ENCODE data around the gene PKNOX2.

Gene PKNOX2

DNA sequence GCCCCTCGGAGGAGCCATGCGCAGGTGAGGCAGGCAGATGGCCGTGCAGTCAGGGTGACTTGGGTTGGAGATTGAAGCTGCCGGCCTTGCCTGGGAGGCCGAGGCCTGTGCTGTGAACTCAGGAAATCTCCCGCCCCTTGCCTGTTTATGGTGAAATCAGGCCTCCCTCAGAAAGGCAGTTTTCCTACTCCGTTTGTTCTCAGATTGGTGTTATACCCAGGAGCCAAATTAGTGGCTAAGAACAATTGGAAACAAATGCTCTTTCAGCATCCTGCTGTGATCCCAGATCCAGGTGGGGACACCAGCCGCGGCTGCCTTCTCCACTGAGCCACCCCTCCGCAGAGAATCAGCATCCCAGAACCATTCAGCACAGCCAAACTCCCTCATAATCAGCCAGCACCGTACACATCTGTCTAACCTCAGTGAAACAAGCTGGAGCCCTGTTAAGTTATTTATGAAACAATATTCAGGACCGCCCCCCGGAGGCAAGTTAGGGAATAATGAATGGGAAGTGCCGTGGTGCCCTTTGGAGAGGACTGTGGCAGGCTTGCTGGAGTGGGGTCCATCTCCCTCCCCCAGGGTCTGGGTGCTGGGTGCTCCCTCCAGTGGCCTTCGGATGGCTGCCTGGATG is 60.0 kb downstream of the PKNOX2 start:
- Histone ChIP-seq H3K36me3 (ENCODE audit: control insufficient read depth, insufficient read depth, low read length) (no peaks in the 10 kb centered on the region), H3K4me3 (ENCODE audit: low read depth, low read length) (no peak overlapping the region), H3K27ac (ENCODE audit: low read depth, low read length) (no peak overlapping the region), H3K27me3 (ENCODE audit: control insufficient read depth, insufficient read depth, low read length) (no peaks in the 10 kb centered on the region; the same call in 1 of the 2 replicates), H3K4me1 (ENCODE audit: control insufficient read depth, insufficient read depth, low read length) (peaks cover 36% of the 10 kb centered on the region), H3K9me3 (ENCODE audit: control insufficient read depth, insufficient read depth, low read length) (no peaks in the 10 kb centered on the region), H3K9ac (ENCODE audit: low read depth, low read length) (no peak overlapping the region)

- H3K36me3 ChIP-seq (ENCODE audit: control insufficient read depth, insufficient read depth, low read length): no peaks in the 10 kb centered on the region
- H3K4me1 ChIP-seq (ENCODE audit: control insufficient read depth, insufficient read depth, low read length): peaks cover 37% of the 10 kb centered on the region
- no peak overlapping the region for H3K27ac ChIP-seq (ENCODE audit: low read depth, low read length)
- no peak overlapping the region for H3K9ac ChIP-seq (ENCODE audit: low read depth, low read length)
- H3K9me3 ChIP-seq (ENCODE audit: control insufficient read depth, insufficient read depth, low read length): no peaks in the 10 kb centered on the region
- no peaks in the 10 kb centered on the region; the same call in 1 of the 2 replicates for H3K27me3 ChIP-seq (ENCODE audit: control insufficient read depth, insufficient read depth, low read length)
- H3K4me3 ChIP-seq (ENCODE audit: low read depth, low read length): no peak overlapping the region
Measured at GRCh38 chr11:125225401-125225800, 60.9 kb downstream of the PKNOX2 start.

DNA sequence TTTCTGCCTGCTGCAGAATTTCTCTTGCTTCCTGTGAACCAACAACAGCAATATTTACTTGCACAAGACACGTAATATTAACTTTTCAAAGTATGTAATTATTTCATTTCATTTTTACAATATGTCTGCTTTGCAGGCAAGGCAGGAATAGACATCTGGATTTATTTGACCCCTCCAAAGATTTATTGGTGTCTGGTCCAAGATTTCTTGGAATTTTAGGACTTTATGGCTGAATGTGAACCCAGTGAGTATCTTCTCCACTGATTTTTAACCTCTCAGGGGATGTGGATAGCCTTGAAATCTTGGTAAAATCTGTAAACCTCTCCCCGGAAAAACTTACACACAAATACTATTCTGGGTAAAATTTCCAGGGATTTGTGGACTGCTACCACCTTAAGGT is 61.5 kb downstream of the PKNOX2 start:
- peaks cover 37% of the 10 kb centered on the region for H3K4me1 ChIP-seq (ENCODE audit: control insufficient read depth, insufficient read depth, low read length)

DNA sequence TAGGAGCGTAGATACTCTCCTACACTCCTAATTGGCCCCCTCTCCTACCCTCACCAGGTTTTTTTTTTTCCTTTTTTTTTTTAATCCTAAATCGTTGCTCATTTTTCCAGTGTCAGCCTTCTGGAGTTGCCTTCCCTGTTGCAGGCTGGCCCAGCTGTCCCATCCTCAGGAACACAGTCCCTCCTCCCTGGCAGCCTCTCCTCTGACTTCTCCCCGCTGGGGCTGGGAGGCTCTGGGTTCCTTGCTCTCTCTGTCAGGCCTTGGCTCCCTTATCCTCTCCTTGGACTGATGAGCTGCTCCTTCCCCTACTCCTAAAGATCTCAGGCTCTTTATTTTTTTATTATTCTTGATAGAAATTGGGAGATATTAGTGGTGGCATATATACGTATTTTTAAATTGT is 62.2 kb downstream of the PKNOX2 start:
- H3K9ac ChIP-seq (ENCODE audit: low read depth, low read length): no peak overlapping the region
- H3K27ac ChIP-seq (ENCODE audit: low read depth, low read length): no peak overlapping the region
- no peak overlapping the region for H3K4me3 ChIP-seq (ENCODE audit: low read depth, low read length)
- H3K36me3 ChIP-seq (ENCODE audit: control insufficient read depth, insufficient read depth, low read length): no peaks in the 10 kb centered on the region
- no peaks in the 10 kb centered on the region; the same call in 1 of the 2 replicates for H3K27me3 ChIP-seq (ENCODE audit: control insufficient read depth, insufficient read depth, low read length)
- peaks cover 37% of the 10 kb centered on the region for H3K4me1 ChIP-seq (ENCODE audit: control insufficient read depth, insufficient read depth, low read length)
- H3K9me3 ChIP-seq (ENCODE audit: control insufficient read depth, insufficient read depth, low read length): no peaks in the 10 kb centered on the region

More for the DNA sequence above, 61.5 kb downstream of the PKNOX2 start:
- no peaks in the 10 kb centered on the region for H3K9me3 ChIP-seq (ENCODE audit: control insufficient read depth, insufficient read depth, low read length)
- H3K27ac ChIP-seq (ENCODE audit: low read depth, low read length): no peak overlapping the region
- no peak overlapping the region for H3K9ac ChIP-seq (ENCODE audit: low read depth, low read length)
- no peaks in the 10 kb centered on the region; the same call in 1 of the 2 replicates for H3K27me3 ChIP-seq (ENCODE audit: control insufficient read depth, insufficient read depth, low read length)
- no peaks in the 10 kb centered on the region for H3K36me3 ChIP-seq (ENCODE audit: control insufficient read depth, insufficient read depth, low read length)
- no peak overlapping the region for H3K4me3 ChIP-seq (ENCODE audit: low read depth, low read length)

DNA sequence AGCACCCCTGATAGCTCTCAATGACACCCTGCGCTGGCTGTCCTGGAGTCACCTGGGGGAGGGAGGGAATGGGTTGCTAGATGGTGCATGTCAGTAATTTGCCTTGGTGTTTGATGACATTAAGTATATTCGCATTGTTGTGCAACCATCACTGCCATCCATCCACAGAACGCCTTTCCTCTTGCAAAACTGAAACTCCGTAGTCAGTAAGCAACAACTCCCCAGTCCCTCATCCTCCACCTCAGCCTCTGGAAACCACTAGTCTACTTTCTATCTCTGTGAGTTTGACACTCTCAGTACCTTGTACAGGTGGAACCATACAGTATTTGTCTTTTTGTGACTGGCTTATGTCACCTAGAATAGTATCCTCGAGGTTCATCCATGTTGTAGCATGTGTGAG is 62.6 kb downstream of the PKNOX2 start:
- H3K27me3 ChIP-seq (ENCODE audit: control insufficient read depth, insufficient read depth, low read length): no peaks in the 10 kb centered on the region; the same call in 1 of the 2 replicates
- H3K27ac ChIP-seq (ENCODE audit: low read depth, low read length): no peak overlapping the region
- H3K4me3 ChIP-seq (ENCODE audit: low read depth, low read length): no peak overlapping the region
- H3K4me1 ChIP-seq (ENCODE audit: control insufficient read depth, insufficient read depth, low read length): peaks cover 37% of the 10 kb centered on the region
- no peak overlapping the region for H3K9ac ChIP-seq (ENCODE audit: low read depth, low read length)
- H3K9me3 ChIP-seq (ENCODE audit: control insufficient read depth, insufficient read depth, low read length): no peaks in the 10 kb centered on the region
- no peaks in the 10 kb centered on the region for H3K36me3 ChIP-seq (ENCODE audit: control insufficient read depth, insufficient read depth, low read length)

DNA sequence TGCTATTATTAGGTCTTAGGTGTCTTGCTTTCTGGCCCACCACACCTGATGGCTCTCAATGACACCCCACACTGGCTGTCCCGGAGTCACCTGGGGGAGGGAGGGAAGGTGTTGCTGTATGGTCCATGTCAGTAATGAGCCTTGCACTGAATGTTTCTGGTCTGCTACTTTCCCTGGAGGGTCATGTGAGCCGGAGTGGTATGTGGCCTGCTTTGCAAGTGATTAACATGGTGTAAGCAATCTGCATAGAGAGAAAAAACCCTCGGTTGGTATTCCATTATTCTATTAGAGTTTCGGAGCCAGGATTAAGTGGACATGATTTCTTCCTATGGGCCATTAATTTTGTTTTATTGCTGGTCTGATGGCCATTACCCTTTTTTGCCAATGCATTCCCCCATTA is 63.9 kb downstream of the PKNOX2 start:
- Histone ChIP-seq H3K9ac (ENCODE audit: low read depth, low read length) (no peak overlapping the region), H3K27me3 (ENCODE audit: control insufficient read depth, insufficient read depth, low read length) (no peaks in the 10 kb centered on the region; the same call in 1 of the 2 replicates), H3K4me3 (ENCODE audit: low read depth, low read length) (peak overlapping the region; percentile 27; the same call in 1 of the 2 replicates), H3K36me3 (ENCODE audit: control insufficient read depth, insufficient read depth, low read length) (no peaks in the 10 kb centered on the region), H3K4me1 (ENCODE audit: control insufficient read depth, insufficient read depth, low read length) (peaks cover 37% of the 10 kb centered on the region), H3K9me3 (ENCODE audit: control insufficient read depth, insufficient read depth, low read length) (no peaks in the 10 kb centered on the region), H3K27ac (ENCODE audit: low read depth, low read length) (no peak overlapping the region)

GRCh38 chr11:125228993-125229392 is 64.4 kb downstream of the PKNOX2 start:
- Histone ChIP-seq H3K4me1 (ENCODE audit: control insufficient read depth, insufficient read depth, low read length) (peaks cover 33% of the 10 kb centered on the region), H3K9me3 (ENCODE audit: control insufficient read depth, insufficient read depth, low read length) (no peaks in the 10 kb centered on the region), H3K27me3 (ENCODE audit: control insufficient read depth, insufficient read depth, low read length) (no peaks in the 10 kb centered on the region; the same call in 1 of the 2 replicates), H3K9ac (ENCODE audit: low read depth, low read length) (no peak overlapping the region), H3K27ac (ENCODE audit: low read depth, low read length) (no peak overlapping the region), H3K36me3 (ENCODE audit: control insufficient read depth, insufficient read depth, low read length) (no peaks in the 10 kb centered on the region), H3K4me3 (ENCODE audit: low read depth, low read length) (no peak overlapping the region)

DNA sequence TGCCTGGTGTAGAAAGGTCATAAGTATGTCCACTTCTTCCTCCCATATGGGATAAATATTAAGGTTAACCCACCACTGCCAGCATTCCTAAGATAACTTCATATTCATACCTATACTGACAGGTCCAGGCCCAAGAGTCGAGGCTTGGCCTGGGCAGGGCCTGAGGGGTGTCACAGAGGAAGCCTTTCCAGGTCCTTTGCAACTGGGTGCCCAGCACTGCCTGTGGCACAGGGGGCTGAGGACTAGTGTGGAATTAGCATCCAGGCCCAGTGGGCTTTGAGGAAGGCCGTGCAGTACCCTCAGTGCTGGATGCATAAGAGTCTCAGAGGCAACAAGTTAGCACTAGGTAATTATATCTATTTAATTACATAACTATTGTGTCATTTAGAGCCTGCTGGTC is 65.4 kb downstream of the PKNOX2 start:
- no peaks in the 10 kb centered on the region for H3K27me3 ChIP-seq (ENCODE audit: control insufficient read depth, insufficient read depth, low read length)
- H3K9me3 ChIP-seq (ENCODE audit: control insufficient read depth, insufficient read depth, low read length): no peaks in the 10 kb centered on the region
- H3K27ac ChIP-seq (ENCODE audit: low read depth, low read length): no peak overlapping the region
- H3K4me1 ChIP-seq (ENCODE audit: control insufficient read depth, insufficient read depth, low read length): peaks cover 27% of the 10 kb centered on the region
- no peak overlapping the region for H3K9ac ChIP-seq (ENCODE audit: low read depth, low read length)
- no peak overlapping the region for H3K4me3 ChIP-seq (ENCODE audit: low read depth, low read length)
- no peaks in the 10 kb centered on the region for H3K36me3 ChIP-seq (ENCODE audit: control insufficient read depth, insufficient read depth, low read length)

GRCh38 chr11:125233116-125233515 is 68.6 kb downstream of the PKNOX2 start:
- Histone ChIP-seq H3K4me1 (ENCODE audit: control insufficient read depth, insufficient read depth, low read length) (peaks cover 15% of the 10 kb centered on the region), H3K27ac (ENCODE audit: low read depth, low read length) (no peak overlapping the region), H3K27me3 (ENCODE audit: control insufficient read depth, insufficient read depth, low read length) (no peaks in the 10 kb centered on the region), H3K9me3 (ENCODE audit: control insufficient read depth, insufficient read depth, low read length) (no peaks in the 10 kb centered on the region), H3K4me3 (ENCODE audit: low read depth, low read length) (no peak overlapping the region), H3K36me3 (ENCODE audit: control insufficient read depth, insufficient read depth, low read length) (no peaks in the 10 kb centered on the region), H3K9ac (ENCODE audit: low read depth, low read length) (no peak overlapping the region)

GRCh38 chr11:125233736-125234275 is 69.3 kb downstream of the PKNOX2 start:
- H3K9ac ChIP-seq (ENCODE audit: low read depth, low read length): no peak overlapping the region
- no peaks in the 10 kb centered on the region for H3K9me3 ChIP-seq (ENCODE audit: control insufficient read depth, insufficient read depth, low read length)
- H3K4me3 ChIP-seq (ENCODE audit: low read depth, low read length): no peak overlapping the region
- no peak overlapping the region for H3K27ac ChIP-seq (ENCODE audit: low read depth, low read length)
- H3K4me1 ChIP-seq (ENCODE audit: control insufficient read depth, insufficient read depth, low read length): peaks cover 8% of the 10 kb centered on the region
- no peaks in the 10 kb centered on the region for H3K27me3 ChIP-seq (ENCODE audit: control insufficient read depth, insufficient read depth, low read length)
- H3K36me3 ChIP-seq (ENCODE audit: control insufficient read depth, insufficient read depth, low read length): no peaks in the 10 kb centered on the region

GRCh38 chr11:125235071-125235471 is 70.5 kb downstream of the PKNOX2 start:
- Histone ChIP-seq H3K27ac (ENCODE audit: low read depth, low read length) (no peak overlapping the region), H3K4me1 (ENCODE audit: control insufficient read depth, insufficient read depth, low read length) (peaks cover 8% of the 10 kb centered on the region), H3K9ac (ENCODE audit: low read depth, low read length) (no peak overlapping the region), H3K9me3 (ENCODE audit: control insufficient read depth, insufficient read depth, low read length) (no peaks in the 10 kb centered on the region), H3K4me3 (ENCODE audit: low read depth, low read length) (no peak overlapping the region), H3K27me3 (ENCODE audit: control insufficient read depth, insufficient read depth, low read length) (no peaks in the 10 kb centered on the region), H3K36me3 (ENCODE audit: control insufficient read depth, insufficient read depth, low read length) (no peaks in the 10 kb centered on the region)

Measured in HUES48 (cell line).